CD4-positive, alpha-beta T cell treated with Interleukin-15 for 4 hours (primary cell): ENCODE results near the gene RPL13.
A peak's percentile ranks its signal among the peaks of the same experiment; 100 is the strongest.
"Not testable (repeated sequence)": the region's sequence is repeated elsewhere in the genome, so short reads cannot be mapped to it uniquely, and the experiment has no call there.

Source experiments
- DNase-seq: peaks from one replicate; pipeline ENCODE4 v3.0.0-alpha.2; 2020; ENCODE audit warnings: low spot score

Gene RPL13

GRCh38 chr16:89563639-89564392, 3.3 kb downstream of the RPL13 start:
- no peak for DNase-seq

GRCh38 chr16:89564476-89565255, 4.2 kb downstream of the RPL13 start:
- DNase-seq = no peak

GRCh38 chr16:89565256-89565505, 4.7 kb downstream of the RPL13 start:
- DNase-seq = no peak

GRCh38 chr16:89565506-89566372, 5.3 kb downstream of the RPL13 start:
- DNase-seq = peak; percentile 42

- no peak for DNase-seq
Observed at GRCh38 chr16:89567656-89568594, 7.4 kb downstream of the RPL13 start.

- no peak for DNase-seq
Observed at GRCh38 chr16:89569506-89570341, 9.2 kb downstream of the RPL13 start.

GRCh38 chr16:89570342-89570923, 10.0 kb downstream of the RPL13 start:
- no peak for DNase-seq

- not testable (repeated sequence) for DNase-seq
Observed at GRCh38 chr16:89570983-89571598, 10.6 kb downstream of the RPL13 start.

- no peak for DNase-seq
Observed at GRCh38 chr16:89571636-89572035, 11.2 kb downstream of the RPL13 start.

- no peak for DNase-seq
Observed at GRCh38 chr16:89572073-89572484, 11.6 kb downstream of the RPL13 start.

GRCh38 chr16:89572485-89573205, 12.2 kb downstream of the RPL13 start:
- no peak for DNase-seq

GRCh38 chr16:89573826-89574680, 13.6 kb downstream of the RPL13 start:
- no peak for DNase-seq

- DNase-seq = peak; percentile 43
Observed at GRCh38 chr16:89574681-89575246, 14.3 kb downstream of the RPL13 start.

- DNase-seq = no peak
Observed at GRCh38 chr16:89575247-89576152, 15.0 kb downstream of the RPL13 start, which contains the start of gene CPNE7. CPNE7 (plus strand) TSS chr16:89575758; CDS start chr16:89575898, 140 bp downstream.

- no peak for DNase-seq
Observed at GRCh38 chr16:89576153-89577054, 15.9 kb downstream of the RPL13 start.
